HG02610 (cell line): ENCODE measurements around the gene MGAT4B.
"Not testable (repeated sequence)": the region's sequence is repeated elsewhere in the genome, so short reads cannot be mapped to it uniquely, and the experiment has no call there.

Experiments used
- ATAC-seq: cut with Tn5 transposase; IDR thresholded peaks from one replicate; pipeline ENCODE4 v1.9.1; 2021; ENCODE audit warnings: mild to moderate bottlenecking, moderate library complexity; ENCODE audit not compliant: unreplicated experiment

The MGAT4B gene

DNA sequence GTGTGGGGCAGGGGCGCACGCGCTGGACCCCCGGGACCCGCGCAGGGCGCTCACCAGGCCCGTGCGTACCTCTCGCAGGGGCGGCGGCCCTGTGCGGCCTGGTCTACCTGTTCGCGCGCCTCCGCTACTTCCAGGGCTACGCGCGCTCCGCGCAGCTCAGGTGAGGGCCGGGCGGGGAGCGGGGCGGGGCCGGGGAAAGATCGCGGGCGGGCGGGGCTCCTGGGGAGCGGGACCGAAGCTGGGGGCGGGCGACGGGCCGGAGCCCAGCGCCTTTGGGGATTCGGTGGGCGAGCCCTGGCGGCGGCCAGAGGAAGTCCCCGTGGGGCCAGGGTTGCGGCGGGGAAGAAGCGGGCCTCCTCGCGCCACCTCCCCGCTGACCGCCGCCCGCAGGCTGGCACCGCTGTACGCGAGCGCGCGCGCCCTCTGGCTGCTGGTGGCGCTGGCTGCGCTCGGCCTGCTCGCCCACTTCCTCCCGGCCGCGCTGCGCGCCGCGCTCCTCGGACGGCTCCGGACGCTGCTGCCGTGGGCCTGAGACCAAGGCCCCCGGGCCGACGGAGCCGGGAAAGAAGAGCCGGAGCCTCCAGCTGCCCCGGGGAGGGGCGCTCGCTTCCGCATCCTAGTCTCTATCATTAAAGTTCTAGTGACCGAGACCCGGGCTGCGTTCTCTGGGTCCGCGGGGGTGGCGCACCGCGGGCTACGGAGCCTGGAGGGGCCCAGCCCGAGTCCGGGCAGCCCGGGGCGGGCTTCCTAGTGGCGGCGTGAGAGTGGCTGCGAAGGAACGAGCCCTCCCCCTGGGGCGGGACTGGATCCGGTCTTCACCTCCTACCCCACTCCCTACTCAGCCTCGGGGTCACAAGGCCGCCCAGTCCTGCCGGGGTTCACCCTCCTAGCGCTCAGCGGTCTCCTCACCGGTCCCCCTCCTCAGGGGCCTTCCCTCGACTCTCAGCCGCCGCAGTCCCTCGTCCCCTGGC, 10.5 kb downstream of the MGAT4B start:
- peak; percentile 71 for ATAC-seq

DNA sequence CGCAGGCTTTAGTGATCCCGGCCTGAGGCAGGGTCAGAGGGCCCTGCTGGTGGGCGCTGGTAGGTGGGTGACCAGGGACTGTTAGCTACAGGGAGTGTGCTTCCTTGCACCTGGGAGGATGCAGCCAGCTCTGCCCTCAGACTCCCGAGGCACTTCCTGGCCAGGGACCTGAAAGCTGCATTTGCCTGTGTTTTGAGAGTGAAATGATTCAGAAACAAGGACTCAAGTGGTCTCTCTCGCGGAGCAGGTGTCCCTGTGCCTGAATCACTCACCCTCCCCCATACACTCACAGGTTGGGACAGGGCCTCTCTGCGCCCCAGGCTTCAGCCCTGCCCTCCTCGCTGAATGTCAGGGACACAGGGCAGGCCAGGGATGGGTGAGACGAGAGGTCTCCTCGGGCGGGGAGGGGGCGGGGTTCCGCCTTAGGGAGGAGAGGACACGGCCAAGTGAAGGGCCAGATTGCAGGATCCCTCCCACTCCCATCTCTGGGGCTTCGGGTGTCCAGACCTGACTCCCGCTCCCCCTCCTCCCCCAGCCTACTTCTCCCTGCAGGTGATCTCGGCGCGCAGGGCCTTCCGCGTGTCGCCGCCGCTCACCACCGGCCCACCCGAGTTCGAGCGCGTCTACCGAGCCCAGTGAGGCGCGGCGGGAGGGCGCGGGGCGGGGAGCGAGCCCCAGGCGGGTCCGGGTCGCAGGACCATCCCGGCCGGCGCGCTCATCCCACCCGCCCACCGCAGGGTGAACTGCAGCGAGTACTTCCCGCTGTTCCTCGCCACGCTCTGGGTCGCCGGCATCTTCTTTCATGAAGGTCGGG, 11.4 kb downstream of the MGAT4B start:
- no peak for ATAC-seq

DNA sequence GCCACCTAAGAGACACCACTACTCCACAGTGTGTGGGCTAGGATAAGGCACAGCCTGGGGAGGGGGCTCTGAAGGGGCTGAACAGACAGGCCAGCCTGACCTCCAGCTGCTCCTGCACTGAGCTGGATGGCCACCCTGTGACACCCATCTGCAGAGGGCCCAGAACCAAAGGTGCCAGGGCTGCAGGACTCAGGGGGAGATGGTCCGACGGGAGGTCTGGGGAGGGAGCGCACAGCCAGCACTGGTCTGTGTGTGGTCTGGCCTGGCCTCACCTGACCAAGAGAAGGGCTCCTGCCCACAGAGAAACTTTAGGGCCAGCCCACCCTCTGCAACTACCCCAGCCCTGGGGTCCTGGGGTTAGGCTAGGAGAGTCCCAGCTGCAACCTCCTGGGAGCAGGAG, 12.1 kb downstream of the MGAT4B start:
- no peak for ATAC-seq

- no peak for ATAC-seq
These were observed 12.5 kb downstream of the MGAT4B start for GRCh38 chr5:179794171-179794570.

- no peak for ATAC-seq
These were observed 13.1 kb downstream of the MGAT4B start, which contains the start of gene LTC4S for GRCh38 chr5:179793468-179794139. LTC4S (plus strand) TSS chr5:179793986; CDS start chr5:179794081, 95 bp downstream.

- ATAC-seq, result no peak
These were observed 13.8 kb downstream of the MGAT4B start for GRCh38 chr5:179792612-179793467.

DNA sequence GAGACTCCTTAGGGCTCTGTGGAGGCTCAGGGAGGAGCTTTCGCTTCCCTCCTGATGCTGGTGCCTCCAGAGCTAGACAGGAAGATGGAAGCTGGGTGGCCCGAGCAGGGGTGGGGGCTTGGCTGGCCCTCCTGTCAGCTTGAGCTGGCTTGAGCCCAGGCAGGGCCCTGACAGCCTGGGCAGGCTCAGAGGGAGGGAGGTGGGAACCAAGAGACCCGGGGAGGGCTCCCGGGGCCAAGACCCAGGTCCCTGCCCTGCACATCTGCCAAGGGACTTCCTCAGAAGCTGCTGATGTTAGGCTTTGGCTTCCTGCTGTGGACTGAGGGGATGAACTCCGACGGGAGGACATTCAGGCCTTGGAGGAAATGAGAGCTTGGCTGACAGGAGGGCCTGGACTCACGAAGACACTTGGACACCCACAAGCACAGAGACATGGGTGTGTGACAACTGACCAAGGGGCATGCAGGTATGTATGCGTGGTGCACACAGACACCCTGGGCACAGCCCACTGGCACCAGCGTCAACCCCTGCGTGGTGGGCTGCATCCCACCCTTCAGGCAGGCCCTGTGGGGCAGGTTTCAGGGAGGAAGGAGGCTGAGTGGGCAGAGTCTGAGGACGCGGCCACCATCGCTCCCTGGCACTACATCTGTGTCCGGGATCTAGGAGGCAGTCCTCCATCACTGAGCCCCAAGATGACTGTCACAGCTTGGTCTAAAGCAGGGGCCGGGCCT, 14.6 kb downstream of the MGAT4B start:
- ATAC-seq, result no peak

DNA sequence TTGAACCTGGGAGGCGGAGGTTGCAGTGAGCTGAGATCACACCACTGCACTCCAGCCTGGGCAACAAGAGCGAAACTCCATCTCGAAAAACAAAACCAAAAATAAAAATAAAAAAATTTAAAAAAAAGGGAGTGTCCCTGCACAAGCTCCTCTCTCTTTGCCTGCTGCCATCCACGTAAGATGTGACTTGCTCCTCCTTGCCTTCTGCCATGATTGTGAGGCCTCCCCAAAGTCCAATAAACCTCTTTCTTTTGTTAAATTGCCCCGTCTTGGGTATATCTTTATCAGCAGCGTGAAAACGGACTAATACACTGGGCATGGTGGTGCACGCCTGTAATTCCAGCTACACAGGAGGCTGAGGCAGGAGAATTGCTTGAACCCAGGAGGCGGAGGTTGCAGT, 17.4 kb downstream of the MGAT4B start:
- not testable (repeated sequence) for ATAC-seq

DNA sequence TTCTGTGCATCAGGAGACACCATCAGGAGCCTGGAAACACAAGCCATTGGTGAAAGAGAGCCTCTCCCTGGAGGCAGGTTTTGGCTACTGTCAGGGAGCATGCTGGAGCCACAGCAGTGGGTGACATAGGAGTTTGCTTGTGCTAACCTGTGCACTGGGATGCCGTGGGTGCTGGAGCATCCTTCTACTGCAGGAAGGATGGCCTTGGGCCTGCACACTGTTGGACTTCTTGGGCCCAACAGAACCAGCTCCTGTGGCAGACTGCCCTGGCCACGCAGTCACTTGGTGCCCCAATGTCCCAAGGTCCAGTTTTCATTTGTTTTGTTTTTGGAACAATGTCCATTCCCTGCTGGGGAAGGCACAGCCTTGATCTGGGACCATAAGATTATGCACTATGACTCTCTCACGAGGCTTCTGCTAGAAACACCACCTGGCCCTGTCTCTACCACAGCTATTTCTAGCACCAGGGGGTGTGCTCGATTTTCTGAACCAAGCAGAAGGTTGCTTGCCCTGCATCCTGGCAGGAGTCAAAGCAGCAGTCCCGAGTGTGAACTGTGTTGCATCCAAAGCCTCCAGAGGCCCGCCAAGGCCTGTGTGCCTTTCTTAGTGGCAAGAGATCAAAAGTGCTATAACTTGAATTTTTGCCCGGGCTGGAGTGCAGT, 18.3 kb downstream of the MGAT4B start:
- no peak for ATAC-seq

- ATAC-seq, result no peak
These were observed 19.8 kb downstream of the MGAT4B start for GRCh38 chr5:179786861-179787260.

DNA sequence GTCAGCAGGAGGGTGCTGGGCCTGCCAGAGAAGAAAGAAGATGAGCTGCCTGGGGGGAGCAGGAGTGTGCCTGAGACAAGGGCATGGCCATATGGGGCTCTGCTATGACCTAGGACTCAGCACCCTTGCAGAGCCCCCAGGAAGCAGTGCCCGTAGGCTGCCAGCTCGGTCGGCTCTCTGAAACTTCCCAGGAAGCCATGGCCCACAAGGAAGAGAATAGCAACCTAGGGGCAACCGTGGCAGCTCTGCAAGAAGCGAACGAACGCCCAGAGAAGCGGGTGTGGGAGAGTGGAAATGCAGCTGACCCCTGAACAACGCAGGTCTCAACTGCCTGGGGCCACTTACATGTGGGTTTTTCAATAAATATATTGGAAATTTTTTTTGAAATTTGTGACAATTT, 23.5 kb downstream of the MGAT4B start:
- ATAC-seq, result no peak

- ATAC-seq, result no peak
These were observed 24.8 kb downstream of the MGAT4B start for GRCh38 chr5:179781846-179782245.

GRCh38 chr5:179780362-179780761, 26.3 kb downstream of the MGAT4B start:
- ATAC-seq, result no peak

DNA sequence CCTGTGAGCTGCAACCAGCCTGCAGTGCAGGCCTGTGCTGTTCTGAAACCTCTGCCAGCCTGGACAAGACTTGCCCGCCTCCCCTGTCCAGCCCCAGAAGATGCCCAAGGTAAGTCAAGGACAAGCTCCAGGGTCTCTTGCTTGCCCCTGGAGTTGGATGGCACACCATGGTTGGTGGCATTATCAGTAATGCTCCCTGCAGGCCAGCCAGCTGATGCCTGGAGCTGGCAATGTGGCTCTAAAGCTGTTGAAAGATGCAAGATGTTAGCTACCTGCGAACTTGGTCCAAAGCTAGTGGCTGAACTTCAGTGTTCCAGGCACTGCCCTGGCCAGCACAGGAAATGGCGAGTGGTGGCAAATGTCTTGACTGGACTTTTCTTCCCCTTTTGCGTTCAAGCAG, 26.8 kb downstream of the MGAT4B start:
- ATAC-seq, result no peak

DNA sequence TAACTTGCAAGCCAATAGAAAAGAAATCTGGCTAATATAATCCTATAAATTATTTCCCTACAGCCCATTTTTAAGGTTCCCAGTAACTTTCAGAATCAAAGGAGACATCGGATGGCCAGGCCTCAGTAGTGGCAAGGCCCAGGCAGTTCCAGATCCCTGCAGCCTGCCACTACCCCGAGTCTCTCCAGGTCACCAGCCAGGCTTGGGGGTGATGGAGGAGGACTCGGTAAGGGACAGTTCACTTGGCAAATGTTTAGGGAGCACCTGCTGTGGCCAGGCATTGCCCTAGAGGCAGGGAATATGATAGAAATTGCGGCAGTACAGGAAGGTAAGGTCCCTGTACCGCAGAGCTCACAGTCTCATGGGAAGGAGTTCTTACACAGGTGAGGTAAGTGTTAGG, 28.1 kb downstream of the MGAT4B start:
- ATAC-seq, result no peak

DNA sequence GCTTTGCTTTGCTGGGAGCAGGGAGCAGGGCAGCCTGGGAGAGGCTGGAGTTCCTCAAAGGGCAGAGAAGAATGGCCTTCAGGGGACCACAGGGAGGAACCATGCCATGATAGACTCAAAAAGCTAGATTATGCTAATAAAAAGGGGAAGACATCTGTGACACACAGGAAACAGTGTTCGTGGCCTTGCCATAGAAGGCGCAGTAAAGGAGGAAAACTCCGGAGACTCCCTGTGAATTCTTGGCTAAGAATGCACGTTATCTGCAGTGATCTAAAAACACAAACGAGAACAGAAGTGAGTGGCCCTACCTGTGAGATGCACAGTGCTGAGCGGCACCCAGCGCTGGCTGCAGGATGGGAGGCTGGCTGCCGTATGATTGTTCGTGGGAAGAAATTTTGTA, 28.8 kb downstream of the MGAT4B start:
- no peak for ATAC-seq

DNA sequence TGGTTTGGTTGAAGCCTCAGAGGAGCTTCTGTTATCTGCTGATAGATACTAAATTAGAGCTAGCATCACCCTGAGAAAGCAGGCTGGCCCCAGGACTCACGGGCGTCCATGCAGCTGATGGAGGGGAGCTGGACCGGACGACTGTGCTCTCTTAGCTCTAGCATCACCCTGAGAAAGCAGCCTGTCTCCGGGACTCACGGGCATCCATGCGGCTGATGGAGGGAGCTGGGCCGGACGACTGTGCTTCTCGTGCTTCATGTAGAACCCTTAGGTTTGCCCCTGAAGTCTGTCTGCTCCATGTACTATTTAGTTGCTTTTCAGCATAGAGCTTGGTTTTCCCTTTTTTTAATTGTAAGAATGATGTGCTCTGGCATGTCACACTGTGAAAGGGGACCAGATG, 29.2 kb downstream of the MGAT4B start:
- no peak for ATAC-seq

GRCh38 chr5:179776411-179776938, 30.2 kb downstream of the MGAT4B start:
- no peak for ATAC-seq

GRCh38 chr5:179774442-179774841, 32.2 kb downstream of the MGAT4B start:
- ATAC-seq, result no peak
